SU-DHL-6 (cell line): Measurements from ENCODE around the gene RAB3GAP2.

ENCODE experiments used
- H2AFZ ChIP-seq: fragments of 200-600 bp; sonication (generic); 2 replicates; pipeline ENCODE4 v1.6.1; 2014; ENCODE audit warnings: low read depth, mild to moderate bottlenecking, moderate library complexity, mixed read lengths, antibody characterized with exemption, low read length; ENCODE audit not compliant: severe bottlenecking
- H3F3A ChIP-seq: fragments of 200-600 bp; shearing (Covaris generic); 2 replicates; pipeline ENCODE4 v1.6.0; 2016; ENCODE audit warnings: antibody characterized with exemption, mild to moderate bottlenecking; ENCODE audit not compliant: insufficient read depth
- H3K27ac ChIP-seq: fragments of 200-600 bp; sonication (generic); 2 replicates; pipeline ENCODE4 v1.5.1; 2016; ENCODE audit warnings: low read depth, mild to moderate bottlenecking, low read length, moderate library complexity, mixed read lengths
- H3K27me3 ChIP-seq: fragments of 200-600 bp; sonication (generic), shearing (Covaris generic); 2 replicates; pipeline ENCODE4 v1.6.0; 2014; ENCODE audit warnings: mild to moderate bottlenecking, low read length
- H3K36me3 ChIP-seq: fragments of 200-600 bp; sonication (generic); 2 replicates; pipeline ENCODE4 v1.6.1; 2014; ENCODE audit warnings: mild to moderate bottlenecking, low read length, mixed read lengths
- H3K4me2 ChIP-seq: fragments of 300-600, 200-600 bp; shearing (Covaris generic), sonication (generic); 2 replicates; pipeline ENCODE4 v1.6.0; 2014; ENCODE audit warnings: low read length, low read depth, mild to moderate bottlenecking; ENCODE audit not compliant: poor library complexity, severe bottlenecking
- H3K4me3 ChIP-seq: fragments of 200-600 bp; sonication (generic); 2 replicates; pipeline ENCODE4 v1.5.1; 2014; ENCODE audit warnings: antibody characterized with exemption, low read length, mild to moderate bottlenecking, mixed read lengths; ENCODE audit not compliant: insufficient read depth, poor library complexity, severe bottlenecking
- H3K79me2 ChIP-seq: fragments of 200-600 bp; sonication (generic); 2 replicates; pipeline ENCODE4 v1.6.1; 2014; ENCODE audit warnings: mild to moderate bottlenecking, low read length, moderate library complexity; ENCODE audit not compliant: insufficient read depth
- H3K9ac ChIP-seq: fragments of 200-600 bp; sonication (generic); 2 replicates; pipeline ENCODE4 v1.7.0; 2014; ENCODE audit warnings: mild to moderate bottlenecking, low read length
- H3K9me2 ChIP-seq: fragments of 200-600 bp; sonication (generic); replicated peaks from 2 replicates; pipeline ENCODE4 v1.6.1; 2014; ENCODE audit warnings: low read length; ENCODE audit not compliant: insufficient read depth
- H3K9me3 ChIP-seq: fragments of 200-600 bp; sonication (generic); 2 replicates; pipeline ENCODE4 v1.6.1; 2014; ENCODE audit warnings: low read length, mixed read lengths; ENCODE audit not compliant: insufficient read depth
- H4K20me1 ChIP-seq: fragments of 200-600 bp; sonication (generic); 2 replicates; pipeline ENCODE4 v1.6.1; 2014; ENCODE audit warnings: low read depth, mild to moderate bottlenecking, antibody characterized with exemption, low read length, moderate library complexity, mixed read lengths
- EZH2phosphoT487 ChIP-seq: fragments of 200-600 bp; sonication (generic), shearing (Covaris generic); conservative IDR thresholded peaks from 2 replicates; pipeline ENCODE4 v1.6.1; 2018; ENCODE audit warnings: mild to moderate bottlenecking, antibody characterized with exemption, low read length, moderate library complexity, mixed read lengths
- TF ChIP-seq, protein P1 (sequence below): fragments of 200-600 bp; sonication (generic); IDR thresholded peaks from one replicate; pipeline ENCODE4 v1.5.1; 2017; ENCODE audit warnings: antibody characterized with exemption, mild to moderate bottlenecking, low read length, moderate library complexity; ENCODE audit not compliant: insufficient read depth, poor library complexity, severe bottlenecking

Gene RAB3GAP2

GRCh38 chr1:220137019-220137786, 135.1 kb downstream of the RAB3GAP2 start:
- Histone ChIP-seq H3K9ac (no peak overlapping the region), H4K20me1 (no peaks in the 10 kb centered on the region), H3K4me3 (no peak overlapping the region), H3K9me3 (no peaks in the 10 kb centered on the region), H3K79me2 (no peaks in the 10 kb centered on the region), H2AFZ (no peak overlapping the region), H3K4me2 (no peak overlapping the region), H3K27ac (no peak overlapping the region), H3K36me3 (peaks cover 37% of the 10 kb centered on the region; the same call in 1 of the 2 replicates), H3F3A (no peaks in the 10 kb centered on the region; the same call in 1 of the 2 replicates), H3K27me3 (no peaks in the 10 kb centered on the region), H3K9me2 (no peaks in the 10 kb centered on the region)
- no peak for TF ChIP-seq EZH2phosphoT487
- TF ChIP-seq, protein P1, sequence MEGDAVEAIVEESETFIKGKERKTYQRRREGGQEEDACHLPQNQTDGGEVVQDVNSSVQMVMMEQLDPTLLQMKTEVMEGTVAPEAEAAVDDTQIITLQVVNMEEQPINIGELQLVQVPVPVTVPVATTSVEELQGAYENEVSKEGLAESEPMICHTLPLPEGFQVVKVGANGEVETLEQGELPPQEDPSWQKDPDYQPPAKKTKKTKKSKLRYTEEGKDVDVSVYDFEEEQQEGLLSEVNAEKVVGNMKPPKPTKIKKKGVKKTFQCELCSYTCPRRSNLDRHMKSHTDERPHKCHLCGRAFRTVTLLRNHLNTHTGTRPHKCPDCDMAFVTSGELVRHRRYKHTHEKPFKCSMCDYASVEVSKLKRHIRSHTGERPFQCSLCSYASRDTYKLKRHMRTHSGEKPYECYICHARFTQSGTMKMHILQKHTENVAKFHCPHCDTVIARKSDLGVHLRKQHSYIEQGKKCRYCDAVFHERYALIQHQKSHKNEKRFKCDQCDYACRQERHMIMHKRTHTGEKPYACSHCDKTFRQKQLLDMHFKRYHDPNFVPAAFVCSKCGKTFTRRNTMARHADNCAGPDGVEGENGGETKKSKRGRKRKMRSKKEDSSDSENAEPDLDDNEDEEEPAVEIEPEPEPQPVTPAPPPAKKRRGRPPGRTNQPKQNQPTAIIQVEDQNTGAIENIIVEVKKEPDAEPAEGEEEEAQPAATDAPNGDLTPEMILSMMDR, result no peak

GRCh38 chr1:220135755-220136154, 136.5 kb downstream of the RAB3GAP2 start:
- Histone ChIP-seq H3K36me3 (peaks cover 37% of the 10 kb centered on the region; the same call in 1 of the 2 replicates), H4K20me1 (no peaks in the 10 kb centered on the region), H3K27me3 (no peaks in the 10 kb centered on the region), H3F3A (no peaks in the 10 kb centered on the region; the same call in 1 of the 2 replicates), H3K9ac (no peak overlapping the region), H2AFZ (no peak overlapping the region), H3K79me2 (no peaks in the 10 kb centered on the region), H3K4me3 (no peak overlapping the region), H3K27ac (no peak overlapping the region), H3K4me2 (no peak overlapping the region), H3K9me2 (no peaks in the 10 kb centered on the region), H3K9me3 (no peaks in the 10 kb centered on the region)
- TF ChIP-seq, protein P1, result no peak
- no peak for TF ChIP-seq EZH2phosphoT487

DNA sequence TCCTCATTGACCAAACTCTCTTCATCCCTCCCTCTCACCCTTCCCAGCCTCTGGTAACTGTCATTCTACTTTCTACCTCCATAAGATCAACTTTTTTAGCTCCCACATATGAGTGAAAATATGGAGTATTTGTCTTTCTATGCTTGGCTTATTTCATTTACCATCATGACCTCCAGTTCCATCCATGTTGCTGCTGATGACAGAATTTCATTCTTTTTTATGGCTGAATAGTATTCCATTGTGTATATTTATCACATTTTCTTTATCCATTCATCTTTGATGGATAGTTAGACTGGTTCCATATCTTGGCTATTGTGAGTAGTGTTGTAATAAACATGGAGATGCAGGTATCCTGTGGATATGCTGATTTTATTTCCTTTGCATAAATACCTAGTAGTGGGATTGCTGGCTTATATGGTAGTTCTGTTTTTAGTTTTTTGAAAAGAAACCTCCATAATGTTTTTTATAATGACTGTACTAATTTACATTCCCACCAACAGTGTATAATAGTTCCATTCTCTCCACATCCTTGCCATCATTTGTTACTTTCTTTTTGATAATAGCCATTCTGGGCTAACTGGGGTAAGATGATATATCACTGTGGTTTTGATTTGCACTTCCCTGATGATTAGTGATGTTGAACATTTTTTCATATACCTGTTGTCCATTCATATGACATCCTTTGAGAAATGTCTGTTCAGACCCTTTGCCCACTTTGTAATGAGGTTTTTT, 142.6 kb downstream of the RAB3GAP2 start:
- no peaks in the 10 kb centered on the region for H3F3A ChIP-seq
- no peaks in the 10 kb centered on the region for H3K9me3 ChIP-seq
- H3K36me3 ChIP-seq, result peaks cover 32% of the 10 kb centered on the region
- TF ChIP-seq, protein P1, result no peak
- no peak for TF ChIP-seq EZH2phosphoT487
- H3K9ac ChIP-seq, result no peak overlapping the region
- no peaks in the 10 kb centered on the region for H4K20me1 ChIP-seq
- no peak overlapping the region for H2AFZ ChIP-seq
- H3K27me3 ChIP-seq, result no peaks in the 10 kb centered on the region
- H3K27ac ChIP-seq, result no peak overlapping the region
- no peaks in the 10 kb centered on the region for H3K79me2 ChIP-seq
- H3K4me3 ChIP-seq, result no peak overlapping the region
- H3K4me2 ChIP-seq, result no peak overlapping the region
- no peaks in the 10 kb centered on the region for H3K9me2 ChIP-seq
